WTC11 (cell line): Measurements from ENCODE around the gene CNKSR3.

ENCODE experiments used
- FOXP1 ChIP-seq: sonication (generic); formaldehyde crosslinking; IDR thresholded peaks from 2 replicates; pipeline ENCODE4 v1.8.0; 2022; ENCODE audit warnings: missing genetic modification reagents, mild to moderate bottlenecking, moderate library complexity, borderline replicate concordance
- NFYB ChIP-seq: sonication (generic); formaldehyde crosslinking; conservative IDR thresholded peaks from 2 replicates; pipeline ENCODE4 v1.8.0; 2022; ENCODE audit warnings: low read depth, missing genetic modification reagents
- TF ChIP-seq, protein P1 (sequence below): fragments of 200-600 bp; IDR thresholded peaks from 2 replicates; pipeline ENCODE4 v1.8.0; 2022; ENCODE audit warnings: antibody characterized with exemption
- TF ChIP-seq, protein P2 (sequence below): sonication (generic); formaldehyde crosslinking; IDR thresholded peaks from 2 replicates; pipeline ENCODE4 v1.8.0; 2022; ENCODE audit warnings: mild to moderate bottlenecking, missing genetic modification reagents

DNA sequence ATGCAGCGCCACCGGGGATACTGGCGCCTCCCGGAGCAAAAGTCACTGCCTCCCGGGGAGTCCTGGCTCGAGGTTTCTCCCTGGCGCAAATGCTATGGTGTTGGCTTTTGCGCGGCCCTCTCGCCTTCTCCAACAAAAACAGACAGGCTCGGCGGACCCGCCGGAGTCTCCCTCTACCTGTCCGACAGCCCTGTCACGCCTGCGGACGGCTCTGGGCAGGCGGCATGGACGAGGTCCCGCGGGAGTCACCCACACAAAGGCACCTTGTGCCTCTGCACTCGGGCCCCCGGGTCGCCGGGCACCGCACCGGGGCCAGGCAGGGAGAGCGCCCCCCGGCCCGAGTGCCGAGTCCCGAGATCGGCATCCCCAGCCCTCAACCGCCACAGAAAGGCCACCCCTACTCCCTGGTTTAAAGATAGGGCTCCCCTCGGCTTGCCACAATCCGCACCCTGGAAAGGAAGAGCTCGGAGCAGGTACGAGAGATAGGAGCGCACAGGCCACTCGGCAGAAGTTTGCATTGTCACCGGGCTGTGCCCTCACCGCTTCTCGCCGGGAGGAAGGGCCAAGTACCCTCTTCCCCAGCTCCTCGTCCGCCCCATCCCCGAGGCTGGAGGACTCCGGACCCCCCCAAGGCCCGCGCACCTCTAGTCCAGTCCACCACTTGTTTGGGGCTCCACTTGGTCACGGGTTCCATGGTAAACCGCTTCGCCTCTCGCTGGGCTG lies 903 bp downstream of the CNKSR3 start:
- no peak for TF ChIP-seq NFYB (CRISPR knock-in tag)
- no peak for TF ChIP-seq FOXP1 (CRISPR knock-in tag)
- TF ChIP-seq, protein P1, sequence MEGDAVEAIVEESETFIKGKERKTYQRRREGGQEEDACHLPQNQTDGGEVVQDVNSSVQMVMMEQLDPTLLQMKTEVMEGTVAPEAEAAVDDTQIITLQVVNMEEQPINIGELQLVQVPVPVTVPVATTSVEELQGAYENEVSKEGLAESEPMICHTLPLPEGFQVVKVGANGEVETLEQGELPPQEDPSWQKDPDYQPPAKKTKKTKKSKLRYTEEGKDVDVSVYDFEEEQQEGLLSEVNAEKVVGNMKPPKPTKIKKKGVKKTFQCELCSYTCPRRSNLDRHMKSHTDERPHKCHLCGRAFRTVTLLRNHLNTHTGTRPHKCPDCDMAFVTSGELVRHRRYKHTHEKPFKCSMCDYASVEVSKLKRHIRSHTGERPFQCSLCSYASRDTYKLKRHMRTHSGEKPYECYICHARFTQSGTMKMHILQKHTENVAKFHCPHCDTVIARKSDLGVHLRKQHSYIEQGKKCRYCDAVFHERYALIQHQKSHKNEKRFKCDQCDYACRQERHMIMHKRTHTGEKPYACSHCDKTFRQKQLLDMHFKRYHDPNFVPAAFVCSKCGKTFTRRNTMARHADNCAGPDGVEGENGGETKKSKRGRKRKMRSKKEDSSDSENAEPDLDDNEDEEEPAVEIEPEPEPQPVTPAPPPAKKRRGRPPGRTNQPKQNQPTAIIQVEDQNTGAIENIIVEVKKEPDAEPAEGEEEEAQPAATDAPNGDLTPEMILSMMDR, result no peak
- TF ChIP-seq, protein P2, sequence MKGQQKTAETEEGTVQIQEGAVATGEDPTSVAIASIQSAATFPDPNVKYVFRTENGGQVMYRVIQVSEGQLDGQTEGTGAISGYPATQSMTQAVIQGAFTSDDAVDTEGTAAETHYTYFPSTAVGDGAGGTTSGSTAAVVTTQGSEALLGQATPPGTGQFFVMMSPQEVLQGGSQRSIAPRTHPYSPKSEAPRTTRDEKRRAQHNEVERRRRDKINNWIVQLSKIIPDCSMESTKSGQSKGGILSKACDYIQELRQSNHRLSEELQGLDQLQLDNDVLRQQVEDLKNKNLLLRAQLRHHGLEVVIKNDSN (CRISPR knock-in tag), result no peak
